CD4-positive, alpha-beta T cell treated with Interleukin-2 at 100 ng/mL for 4 hours (primary cell): Measurements from ENCODE around the gene PSEN1.

ENCODE experiments used
- DNase-seq: peaks from one replicate; pipeline ENCODE4 v3.0.0-alpha.2; 2020; ENCODE audit warnings: low spot score

Gene PSEN1

DNA sequence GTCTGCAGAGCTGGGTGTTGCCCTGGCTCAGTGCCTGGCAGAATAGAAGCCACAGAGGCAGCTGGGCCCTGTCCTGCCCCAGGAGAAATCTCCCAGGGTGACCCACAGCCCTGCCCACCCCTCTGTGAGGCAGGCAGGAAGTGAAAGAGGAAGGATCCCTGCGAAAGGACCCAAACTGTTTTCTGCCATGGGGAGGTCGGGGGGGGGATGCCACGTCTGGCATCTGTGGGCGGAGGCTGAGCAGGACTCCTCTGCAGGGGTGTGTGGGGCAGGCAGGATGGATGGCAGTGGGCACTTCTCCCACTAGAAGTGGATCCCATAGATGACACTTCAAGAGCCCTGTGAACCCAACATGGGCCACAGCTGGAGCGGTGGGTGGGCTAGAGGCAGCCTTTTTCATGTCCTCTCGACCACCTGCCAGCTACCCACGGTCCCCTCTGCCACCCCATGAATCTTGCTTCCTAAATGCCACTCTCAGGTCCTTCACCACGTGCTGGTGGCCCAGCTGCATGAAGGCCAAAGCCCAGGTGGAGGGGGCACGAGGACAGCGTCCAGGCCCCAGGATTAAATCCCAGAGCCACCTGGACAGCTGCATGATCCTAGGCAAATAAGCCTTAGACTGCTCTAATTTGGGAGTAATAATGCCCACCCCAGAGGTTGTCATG lies 104.6 kb downstream of the PSEN1 start:
- no peak for DNase-seq

DNA sequence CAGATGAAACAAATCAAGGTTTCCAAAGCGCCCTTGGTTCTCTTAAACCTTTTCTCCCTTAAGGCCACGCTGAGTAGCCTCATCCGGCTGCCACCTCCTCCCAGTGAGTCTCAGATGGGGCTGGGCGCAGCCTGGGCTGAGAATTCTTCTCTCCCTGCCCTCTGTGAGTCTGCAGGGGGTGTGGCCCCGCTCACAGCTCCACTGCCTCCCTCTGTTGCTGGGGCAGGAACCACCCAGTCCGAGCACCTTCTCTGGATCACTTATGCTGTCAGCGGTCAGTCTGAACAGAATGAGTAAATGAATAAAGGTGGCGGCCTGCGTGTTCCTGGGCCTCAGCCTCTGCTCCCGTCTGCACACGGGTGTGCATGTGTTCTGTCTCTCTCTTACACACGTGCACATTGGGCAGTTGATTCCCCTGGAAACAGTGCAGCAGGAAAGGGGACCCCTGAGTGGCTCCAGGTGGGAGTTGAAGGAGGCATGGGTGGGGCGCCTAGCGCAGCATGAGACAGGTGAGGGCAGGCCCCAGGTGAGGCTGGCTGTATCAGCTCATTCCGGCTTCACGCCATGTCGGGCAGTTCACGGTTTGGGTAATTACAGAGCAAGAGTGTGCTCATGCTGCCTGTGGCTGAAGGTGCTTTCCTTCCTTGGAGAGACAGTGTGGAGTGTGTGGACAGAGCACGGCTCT lies 105.3 kb downstream of the PSEN1 start:
- DNase-seq: no peak

DNA sequence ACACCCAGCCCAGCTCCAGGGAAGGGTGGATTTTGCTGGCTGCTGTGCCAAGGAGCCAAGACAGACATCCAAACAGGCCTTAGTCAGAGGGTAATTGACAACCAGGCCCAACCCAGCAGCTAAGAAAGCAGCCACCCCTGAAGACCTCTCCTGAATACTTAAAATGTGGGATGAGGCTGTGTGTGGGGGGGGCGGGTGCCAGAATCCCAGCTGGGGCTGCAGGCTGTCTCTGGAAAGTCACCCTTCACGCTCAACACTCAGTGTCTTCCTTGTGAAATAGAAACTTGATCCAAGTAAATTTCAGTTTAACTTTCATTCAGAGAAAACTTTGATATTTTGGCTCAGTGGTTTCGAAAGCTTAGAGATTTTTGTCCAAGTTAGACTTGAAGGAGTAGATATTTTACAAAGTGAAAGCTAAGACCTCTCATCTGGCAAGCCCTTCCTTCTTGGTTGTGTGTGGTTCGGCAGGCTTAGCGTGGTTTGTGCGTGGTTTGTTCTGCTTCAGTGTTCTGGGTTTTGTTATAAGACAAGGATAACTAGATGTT lies 106.1 kb downstream of the PSEN1 start:
- DNase-seq: no peak

DNA sequence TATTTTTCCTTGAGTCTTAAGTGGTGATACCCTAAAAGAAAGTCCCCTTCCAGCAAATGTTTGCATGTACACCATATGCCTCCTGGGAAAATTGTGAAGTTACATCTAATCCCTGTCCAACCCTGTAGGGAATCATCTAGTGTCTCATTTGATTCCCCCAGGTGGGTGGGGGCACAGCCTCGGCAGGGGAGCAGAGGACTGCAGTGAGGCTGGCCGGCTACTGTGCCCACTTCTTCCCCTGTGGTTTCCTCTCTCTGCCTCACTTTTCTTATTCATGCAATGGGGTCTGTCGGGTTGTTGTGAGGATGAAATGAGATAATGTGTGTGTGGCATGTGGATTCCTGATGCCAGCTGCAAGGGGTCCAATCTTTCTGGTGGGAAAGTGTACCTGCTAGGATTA lies 107.0 kb downstream of the PSEN1 start:
- no peak for DNase-seq

DNA sequence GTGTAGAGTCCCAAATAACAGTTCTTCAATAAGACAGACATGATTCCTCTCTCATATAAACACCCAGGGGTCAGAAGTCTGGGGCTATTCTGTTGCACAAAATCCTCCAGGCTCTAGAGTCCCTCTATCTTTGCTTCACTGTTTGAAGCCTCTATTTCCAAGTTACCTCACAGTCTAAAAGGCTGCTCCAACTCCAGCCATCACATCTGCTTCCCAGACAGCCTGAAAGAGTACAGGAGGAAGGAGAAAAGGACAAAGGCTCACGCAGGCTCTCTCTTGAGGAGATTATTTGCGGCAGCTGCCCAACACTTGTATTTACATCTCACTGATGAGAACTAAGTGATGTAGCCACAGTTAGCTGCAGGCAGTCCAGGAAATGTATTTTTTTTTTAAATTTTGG lies 107.4 kb downstream of the PSEN1 start:
- DNase-seq: no peak

DNA sequence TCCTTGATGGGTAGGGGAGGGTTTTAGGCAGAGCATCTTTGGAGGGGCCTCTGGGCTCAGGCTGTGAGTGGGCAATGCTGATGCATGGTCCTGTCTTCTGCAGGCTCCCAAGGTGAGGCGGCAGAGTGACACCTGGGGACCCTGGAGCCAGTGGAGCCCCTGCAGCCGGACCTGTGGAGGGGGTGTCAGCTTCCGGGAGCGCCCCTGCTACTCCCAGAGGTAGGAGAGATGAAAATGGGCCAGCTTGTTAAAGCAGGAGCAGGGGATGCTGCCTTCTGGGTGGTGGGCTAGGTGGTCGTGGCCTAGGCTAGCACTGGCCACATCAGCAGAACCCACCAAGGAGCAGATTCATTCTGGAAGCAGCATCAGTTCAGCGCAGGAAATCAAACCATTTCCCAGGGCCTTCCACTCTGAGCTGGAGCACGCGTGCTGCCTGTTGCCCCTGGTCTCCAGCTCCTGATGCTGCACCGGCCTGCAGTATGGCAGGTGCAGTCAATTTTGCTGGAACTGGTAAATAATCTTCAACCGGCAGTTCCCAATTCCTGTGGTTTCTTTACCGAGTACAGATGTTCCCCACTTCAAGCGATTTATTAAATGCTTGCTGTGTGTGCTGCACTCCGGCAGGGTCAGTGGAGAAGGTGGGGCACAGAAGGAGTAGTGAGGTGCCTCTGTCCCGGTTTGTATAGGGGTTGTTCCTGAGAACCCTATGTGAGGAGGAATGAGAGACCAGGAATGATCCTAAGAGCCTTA lies 108.4 kb downstream of the PSEN1 start:
- no peak for DNase-seq

DNA sequence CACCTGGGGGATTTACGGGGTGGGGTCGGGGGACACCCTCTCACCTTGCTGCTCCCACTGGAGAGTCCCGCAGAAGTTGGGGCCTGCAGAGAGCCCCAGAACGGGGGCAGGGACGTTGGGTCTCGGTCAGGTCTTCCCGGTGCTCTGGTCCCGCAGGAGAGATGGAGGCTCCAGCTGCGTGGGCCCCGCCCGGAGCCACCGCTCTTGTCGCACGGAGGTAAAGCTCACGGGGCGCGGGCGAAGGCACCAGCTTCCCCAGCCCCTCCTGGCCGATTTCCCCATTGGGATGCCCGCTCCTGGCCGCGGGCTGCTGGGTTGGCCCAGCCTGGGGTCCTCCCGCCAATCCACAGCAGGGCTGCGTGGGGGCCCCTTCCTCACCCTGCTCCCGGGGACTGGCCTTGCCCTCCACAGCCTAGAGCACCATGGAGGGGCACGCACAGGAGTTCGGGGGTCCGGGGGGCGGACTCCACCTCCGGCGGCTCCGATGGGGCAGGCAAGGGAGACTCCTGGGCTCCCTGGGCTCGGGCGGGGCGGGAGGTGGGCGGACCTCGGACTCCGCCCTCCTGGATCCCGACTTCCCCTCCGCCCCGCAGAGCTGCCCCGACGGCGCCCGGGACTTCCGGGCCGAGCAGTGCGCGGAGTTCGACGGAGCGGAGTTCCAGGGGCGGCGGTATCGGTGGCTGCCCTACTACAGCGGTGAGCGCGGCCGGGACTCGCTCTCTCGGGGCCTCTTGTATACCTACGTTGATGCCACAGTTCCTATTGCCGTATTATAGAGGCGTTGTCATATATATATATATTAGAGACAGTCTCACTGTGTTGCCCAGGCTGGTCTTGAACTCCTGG lies 109.4 kb downstream of the PSEN1 start:
- DNase-seq: peak; percentile 33

DNA sequence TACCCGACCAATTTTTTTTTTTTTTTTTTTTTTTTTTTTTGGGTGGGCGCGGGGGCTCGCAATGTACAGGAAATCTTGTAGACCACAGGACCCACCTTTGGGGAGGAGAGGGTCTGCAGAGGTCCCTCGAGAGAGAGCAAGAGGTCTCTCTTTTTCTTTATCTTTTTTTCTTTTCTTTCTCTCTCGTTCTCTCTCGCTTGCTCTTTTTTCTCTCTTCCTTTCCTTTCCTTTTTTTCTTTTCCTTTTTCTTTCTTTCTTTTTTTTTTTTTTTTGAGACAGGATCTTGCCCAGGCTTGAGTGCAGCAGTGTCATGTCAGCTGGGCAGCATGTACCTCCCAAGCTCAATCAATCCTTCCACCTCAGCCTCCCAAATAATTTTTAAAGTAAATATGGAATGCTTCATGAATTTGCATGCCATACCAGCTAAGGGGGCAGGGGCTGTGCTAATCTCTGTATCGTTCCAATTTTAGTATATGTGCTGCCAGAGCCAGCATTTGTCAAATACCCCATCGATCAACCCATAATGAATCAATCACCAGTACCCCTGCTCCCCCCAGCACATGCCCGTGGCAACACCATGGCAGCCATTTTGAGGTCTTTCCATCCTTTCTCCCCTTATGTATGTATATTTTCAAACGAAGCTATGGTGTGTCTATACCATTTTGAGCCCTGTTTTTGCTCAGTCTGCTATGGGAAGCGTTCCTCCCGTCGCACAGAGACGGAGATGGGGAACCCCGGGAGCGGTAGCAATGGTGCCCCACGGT lies 110.3 kb downstream of the PSEN1 start:
- no peak for DNase-seq

DNA sequence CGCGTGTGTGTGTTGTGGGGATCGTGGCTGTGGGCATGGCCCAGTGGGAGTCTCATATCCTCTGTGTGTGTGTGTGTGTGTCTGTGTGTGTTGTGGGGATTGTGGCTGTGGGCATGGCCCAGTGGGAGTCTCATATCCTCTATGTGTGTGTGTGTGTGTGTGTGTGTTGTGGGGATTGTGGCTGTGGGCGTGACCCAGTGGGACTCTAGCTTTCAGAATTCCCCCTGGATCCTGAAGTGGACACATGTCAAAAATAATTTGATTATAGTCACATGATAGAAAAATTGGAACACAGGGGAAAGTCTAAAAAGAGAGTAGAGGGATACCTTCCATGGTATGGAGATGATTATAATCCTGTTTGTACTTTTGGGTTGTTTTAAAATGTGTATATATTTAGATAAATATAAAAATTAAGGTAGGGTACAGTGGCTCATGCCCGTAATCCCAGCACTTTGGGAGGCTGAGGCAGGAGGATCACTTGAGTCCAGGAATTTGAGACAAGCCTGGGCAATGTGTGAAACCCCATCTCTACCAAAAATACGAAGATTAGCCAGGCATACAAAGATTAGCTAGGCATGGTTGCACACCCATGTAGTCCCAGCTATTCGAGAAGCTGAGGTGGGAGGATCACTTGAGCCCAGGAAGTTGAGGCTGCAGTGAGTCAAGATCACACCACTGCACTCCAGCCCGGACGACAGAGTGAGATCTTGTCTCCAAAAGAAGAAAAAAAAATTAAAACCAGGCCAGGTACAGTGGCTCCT lies 112.0 kb downstream of the PSEN1 start:
- no peak for DNase-seq

DNA sequence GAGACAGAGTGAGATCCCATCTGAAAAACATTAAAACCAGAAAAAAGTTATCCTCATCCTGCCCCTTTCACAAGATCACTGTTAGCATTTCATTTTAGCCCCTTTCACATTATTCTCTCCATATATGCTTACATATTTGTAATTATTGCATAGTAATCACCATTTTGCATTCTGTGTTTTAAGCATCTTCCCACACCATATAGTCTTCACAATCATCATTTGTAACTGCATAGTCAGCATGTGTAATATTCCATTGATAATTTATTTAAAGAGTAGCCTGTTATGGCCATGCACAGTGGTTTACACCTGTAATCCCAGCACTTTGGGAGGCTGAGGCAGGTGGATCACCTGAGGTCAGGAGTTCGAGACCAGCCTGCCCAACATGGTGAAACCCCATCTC lies 112.8 kb downstream of the PSEN1 start:
- DNase-seq: no peak

DNA sequence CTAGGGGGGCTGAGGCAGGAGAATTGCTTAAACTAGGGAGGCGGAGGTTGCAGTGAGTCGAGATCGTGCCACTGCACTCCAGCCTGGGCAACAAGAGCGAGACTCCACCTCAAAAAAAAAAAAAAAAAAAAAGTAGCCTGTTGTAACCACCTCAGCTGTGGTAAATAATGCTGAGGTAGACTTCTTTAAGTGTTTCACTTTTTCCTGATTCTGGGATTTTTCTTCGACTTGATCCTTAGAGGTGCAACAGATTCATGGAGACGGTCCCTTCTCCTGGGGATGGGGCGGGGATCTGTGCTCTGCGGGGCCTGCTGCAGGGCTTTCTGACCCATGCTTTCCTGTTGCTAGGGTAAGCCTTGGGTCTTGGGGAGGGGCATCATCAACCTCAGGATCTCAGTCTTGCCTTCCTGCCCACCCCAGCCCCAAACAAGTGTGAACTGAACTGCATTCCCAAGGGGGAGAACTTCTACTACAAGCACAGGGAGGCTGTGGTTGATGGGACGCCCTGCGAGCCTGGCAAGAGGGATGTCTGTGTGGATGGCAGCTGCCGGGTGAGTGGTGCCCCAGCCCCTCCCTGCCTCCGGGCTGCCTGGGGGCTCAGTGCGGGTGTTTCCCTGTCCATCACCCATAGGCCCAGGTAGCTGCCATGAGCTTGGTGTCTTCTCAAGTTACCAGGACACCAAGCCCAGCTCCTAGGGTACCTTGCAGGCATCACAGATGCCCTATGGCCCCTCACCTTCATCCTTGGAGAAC lies 113.4 kb downstream of the PSEN1 start:
- no peak for DNase-seq

DNA sequence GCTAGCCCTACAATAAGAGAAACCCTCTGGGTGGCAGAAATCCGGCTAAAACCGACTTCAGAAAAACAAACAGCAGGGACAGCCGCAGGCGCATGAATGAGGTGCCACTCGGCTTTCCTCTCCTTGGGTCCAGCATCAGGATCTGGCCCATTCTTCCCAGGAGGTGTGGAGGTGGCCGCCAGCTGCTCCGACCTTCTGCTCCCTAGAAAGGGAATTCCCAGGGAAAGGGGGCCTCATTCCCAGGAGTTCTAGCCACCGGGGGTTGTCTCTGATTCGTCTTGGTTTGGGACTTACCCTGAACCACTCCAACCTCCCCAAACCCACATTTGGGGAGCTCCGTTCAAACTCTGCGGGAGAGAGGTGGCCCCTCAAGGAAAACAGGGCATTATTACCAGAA lies 114.0 kb downstream of the PSEN1 start:
- no peak for DNase-seq

DNA sequence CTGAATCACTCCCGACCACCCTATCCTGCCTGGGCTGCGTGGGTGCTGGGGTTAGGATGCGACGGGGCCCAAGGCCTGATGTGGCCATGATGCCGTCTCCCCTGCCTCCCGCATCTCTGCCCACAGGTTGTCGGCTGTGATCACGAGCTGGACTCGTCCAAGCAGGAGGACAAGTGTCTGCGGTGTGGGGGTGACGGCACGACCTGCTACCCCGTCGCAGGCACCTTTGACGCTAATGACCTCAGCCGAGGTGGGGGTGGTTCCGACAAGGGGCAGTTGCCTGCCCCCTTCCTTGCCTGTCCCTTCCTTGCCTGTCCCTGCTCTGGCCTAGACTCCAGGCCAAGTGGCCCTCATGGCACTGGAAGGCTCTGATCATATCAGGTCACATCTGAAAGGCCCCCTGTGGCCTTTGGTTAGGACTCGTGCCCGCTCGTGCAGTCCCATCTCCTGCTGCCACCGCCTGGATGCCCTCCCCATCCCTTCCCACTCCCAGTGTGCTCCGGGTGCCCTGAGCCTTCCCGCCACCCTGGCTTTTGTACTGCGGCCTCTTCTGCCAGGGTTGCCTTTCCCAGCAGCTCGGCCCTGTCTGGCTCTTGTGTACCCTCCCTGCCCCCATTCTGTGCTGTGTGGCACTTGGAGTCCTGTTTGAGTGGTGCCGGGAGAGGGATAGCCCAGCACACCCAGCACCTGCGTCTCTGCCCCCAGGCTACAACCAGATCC lies 114.6 kb downstream of the PSEN1 start:
- no peak for DNase-seq

DNA sequence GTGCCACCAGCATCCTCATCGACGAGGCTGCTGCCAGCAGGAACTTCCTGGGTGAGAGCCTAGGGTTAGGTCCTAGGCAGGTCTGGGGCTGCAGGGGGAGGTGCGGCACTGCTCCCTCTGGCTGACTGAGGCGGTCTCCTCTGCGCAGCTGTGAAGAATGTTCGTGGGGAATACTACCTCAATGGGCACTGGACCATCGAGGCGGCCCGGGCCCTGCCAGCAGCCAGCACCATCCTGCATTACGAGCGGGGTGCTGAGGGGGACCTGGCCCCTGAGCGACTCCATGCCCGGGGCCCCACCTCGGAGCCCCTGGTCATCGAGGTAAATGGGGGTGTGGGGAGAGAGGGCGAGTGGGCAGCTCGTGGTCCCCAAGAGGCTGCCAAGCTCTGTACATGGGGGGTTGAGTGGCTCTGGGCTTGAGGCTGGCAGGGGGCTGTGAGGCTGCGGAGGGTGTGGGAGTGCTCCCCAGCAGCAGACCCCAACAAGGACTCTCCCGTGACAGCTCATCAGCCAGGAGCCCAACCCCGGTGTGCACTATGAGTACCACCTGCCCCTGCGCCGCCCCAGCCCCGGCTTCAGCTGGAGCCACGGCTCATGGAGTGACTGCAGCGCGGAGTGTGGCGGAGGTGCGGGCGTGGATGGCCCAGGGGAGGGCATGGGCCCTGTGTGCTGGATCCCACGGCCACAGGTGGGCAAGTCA lies 115.4 kb downstream of the PSEN1 start:
- no peak for DNase-seq

DNA sequence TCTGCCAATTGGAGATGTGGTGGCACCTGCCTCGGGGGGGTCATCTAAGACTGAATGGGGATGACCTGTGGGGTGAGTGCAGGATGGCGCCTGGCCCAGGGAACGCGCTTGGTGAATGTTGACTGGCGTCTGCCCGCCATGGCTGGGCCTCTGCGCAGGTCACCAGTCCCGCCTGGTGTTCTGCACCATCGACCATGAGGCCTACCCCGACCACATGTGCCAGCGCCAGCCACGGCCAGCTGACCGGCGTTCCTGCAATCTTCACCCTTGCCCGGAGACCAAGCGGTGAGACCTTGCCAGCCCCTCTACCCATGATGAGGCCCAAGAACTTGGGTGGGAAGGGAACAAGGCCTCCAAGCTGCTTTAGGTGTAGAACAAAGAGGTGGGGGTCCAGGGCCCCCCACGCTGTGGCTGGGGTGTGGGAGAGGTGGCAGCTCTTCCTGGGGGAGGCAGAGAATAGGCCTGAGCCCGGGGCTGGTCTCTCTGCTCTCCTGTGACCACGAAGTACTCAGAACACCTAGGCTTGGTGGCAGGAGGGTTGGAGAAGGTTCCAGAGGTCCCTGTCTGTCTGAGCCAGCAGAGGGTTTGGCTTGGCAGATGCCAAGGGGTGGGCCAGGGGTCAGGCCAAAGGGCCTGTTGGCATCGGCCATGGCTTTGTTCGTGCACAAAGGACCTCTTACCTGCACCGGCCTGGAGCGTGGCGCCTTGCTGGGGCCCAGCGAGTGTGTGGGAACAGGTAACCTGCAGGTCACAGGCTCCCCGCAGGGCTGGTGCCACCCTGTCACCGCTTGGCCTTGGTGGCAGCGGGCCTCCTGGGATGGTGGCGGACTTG lies 116.4 kb downstream of the PSEN1 start:
- no peak for DNase-seq

DNA sequence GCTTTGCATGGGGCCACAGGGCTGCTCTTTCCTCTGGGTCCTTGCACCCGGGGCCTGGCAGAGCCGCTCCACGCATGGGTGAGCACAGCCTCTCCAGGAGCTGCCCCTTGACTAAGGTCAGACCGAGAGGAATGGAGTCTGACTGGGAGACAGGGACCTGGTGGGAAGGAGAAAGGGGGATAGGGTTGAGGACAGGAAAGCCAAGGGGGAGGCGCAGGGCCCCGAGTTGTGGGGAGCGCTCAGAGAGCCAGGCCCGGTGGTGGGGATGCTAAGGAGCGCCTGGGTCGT lies 117.0 kb downstream of the PSEN1 start:
- DNase-seq: no peak

DNA sequence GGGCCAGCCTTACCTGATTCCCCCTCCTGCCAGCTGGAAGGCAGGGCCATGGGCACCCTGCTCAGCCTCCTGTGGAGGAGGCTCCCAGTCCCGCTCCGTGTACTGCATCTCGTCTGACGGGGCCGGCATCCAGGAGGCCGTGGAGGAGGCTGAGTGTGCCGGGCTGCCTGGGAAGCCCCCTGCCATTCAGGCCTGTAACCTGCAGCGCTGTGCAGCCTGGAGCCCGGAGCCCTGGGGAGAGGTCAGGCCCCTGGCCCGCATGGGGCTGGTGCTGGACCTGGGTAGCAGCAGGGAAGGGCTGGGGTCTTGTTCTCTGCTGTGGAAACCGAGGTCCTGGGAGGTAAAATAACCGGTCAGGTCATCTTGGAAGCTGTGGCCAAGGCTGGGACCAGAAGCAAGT lies 117.4 kb downstream of the PSEN1 start:
- DNase-seq: no peak
